Transverse colon (tissue), 4 donors: ENCODE data around the gene CABP4.

ENCODE experiments used
- EP300 ChIP-seq: sonication (generic); formaldehyde crosslinking; IDR thresholded peaks from one replicate; pipeline ENCODE4 v1.6.1; 2017; ENCODE audit warnings: antibody characterized with exemption, low read depth
- POLR2A ChIP-seq: fragments of 450-650 bp; IDR thresholded peaks from one replicate; pipeline ENCODE4 v1.6.1; 2016; ENCODE audit warnings: antibody characterized with exemption, mild to moderate bottlenecking, moderate library complexity
- POLR2AphosphoS5 ChIP-seq, 3 donors: sonication (generic); formaldehyde crosslinking; IDR thresholded peaks; one replicate each; pipeline ENCODE4 v1.6.1; 2016; ENCODE audit warnings: antibody characterized with exemption in 3 of 3
- TF ChIP-seq, protein P1 (sequence below), 5 experiments: fragments of 200-600 bp in 3 of 5; fragments of 450-650 bp in 2 of 5; sonication (generic) in 3 of 5; IDR thresholded peaks; 1 replicate in 2 of 5; 2 replicates in 3 of 5; pipeline ENCODE4 v1.5.1; 2016 to 2017; ENCODE audit warnings: antibody characterized with exemption in 5 of 5, inconsistent platforms in 3 of 5, mild to moderate bottlenecking in 2 of 5, moderate library complexity in 1 of 5

DNA sequence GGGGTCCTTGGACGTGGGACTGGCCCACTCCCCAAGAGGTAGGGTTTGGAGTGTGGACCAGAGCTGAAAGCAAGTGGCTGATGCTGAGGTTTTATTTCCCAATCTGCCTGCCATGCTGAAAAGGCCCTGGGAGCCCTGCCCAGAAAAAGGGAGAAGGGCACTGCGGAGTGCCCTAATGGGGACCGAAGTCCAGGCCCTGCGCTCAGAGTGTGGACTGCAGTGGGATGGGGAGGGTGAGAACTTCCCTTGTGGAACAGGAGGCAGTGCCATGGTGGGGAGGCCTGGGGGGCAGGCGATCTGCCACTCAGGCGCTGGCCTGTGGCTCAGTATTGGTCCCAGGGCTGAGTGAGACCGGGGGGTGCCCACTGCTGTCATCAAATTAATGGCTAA lies 6.9 kb upstream of the CABP4 start:
- TF ChIP-seq, protein P1, sequence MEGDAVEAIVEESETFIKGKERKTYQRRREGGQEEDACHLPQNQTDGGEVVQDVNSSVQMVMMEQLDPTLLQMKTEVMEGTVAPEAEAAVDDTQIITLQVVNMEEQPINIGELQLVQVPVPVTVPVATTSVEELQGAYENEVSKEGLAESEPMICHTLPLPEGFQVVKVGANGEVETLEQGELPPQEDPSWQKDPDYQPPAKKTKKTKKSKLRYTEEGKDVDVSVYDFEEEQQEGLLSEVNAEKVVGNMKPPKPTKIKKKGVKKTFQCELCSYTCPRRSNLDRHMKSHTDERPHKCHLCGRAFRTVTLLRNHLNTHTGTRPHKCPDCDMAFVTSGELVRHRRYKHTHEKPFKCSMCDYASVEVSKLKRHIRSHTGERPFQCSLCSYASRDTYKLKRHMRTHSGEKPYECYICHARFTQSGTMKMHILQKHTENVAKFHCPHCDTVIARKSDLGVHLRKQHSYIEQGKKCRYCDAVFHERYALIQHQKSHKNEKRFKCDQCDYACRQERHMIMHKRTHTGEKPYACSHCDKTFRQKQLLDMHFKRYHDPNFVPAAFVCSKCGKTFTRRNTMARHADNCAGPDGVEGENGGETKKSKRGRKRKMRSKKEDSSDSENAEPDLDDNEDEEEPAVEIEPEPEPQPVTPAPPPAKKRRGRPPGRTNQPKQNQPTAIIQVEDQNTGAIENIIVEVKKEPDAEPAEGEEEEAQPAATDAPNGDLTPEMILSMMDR (IDR thresholded peaks at IDR 0.05): no peak
- TF ChIP-seq POLR2AphosphoS5 (IDR thresholded peaks at IDR 0.05) (no peak), POLR2A (no peak), EP300 (no peak)
